K562 (cell line): ENCODE data around the gene KDM4C. TPM values are rescaled to one million over a fixed set of nuclear protein-coding genes. Genes with fewer than 3 reads are reported as not detected.

Experiments
- ATAC-seq: fragments of 200-7000 bp; cut with Tn5 transposase; 3 replicates; pipeline ENCODE4 v1.9.1; 2020; ENCODE audit warnings: moderate library complexity
- BruUV-seq: library from RNA; stranded (reverse); fragments of 400-500 nt; replicated peaks from 2 replicates; lab custom pipeline; 2021; lab: Mats Ljungman, UMichigan
- CTCF ChIA-PET: fragments of 300-600 bp; formaldehyde crosslinking; extraction: SDS; loops from one replicate; lab custom pipeline; 2021; ENCODE audit warnings: low intra/inter-chr PET ratio; lab: Yijun Ruan, JAX
- POLR2A ChIA-PET: fragments of 300-600, 350-650 bp; sonication (Branson Sonifier 250); formaldehyde crosslinking; extraction: SDS; loops from one replicate; lab custom pipeline; 2021; ENCODE audit warnings: antibody characterized with exemption, inconsistent platforms; lab: Yijun Ruan, JAX
- DNase-seq, 4 experiments: peaks; one replicate each; pipeline versions ENCODE4 v3.0.0 to v3.0.0-alpha.2; 2011 to 2018; ENCODE audit warnings: low spot score in 3 of 4, mixed read lengths in 3 of 4; ENCODE audit errors: extremely low read depth in 1 of 4
- FAIRE-seq: peaks from 2 replicates; lab custom pipeline; 2011; peaks lifted over from hg19 to GRCh38; lab: Jason Lieb, UNC
- H2AFZ ChIP-seq: 2 replicates; pipeline ENCODE4 v1.6.0; 2011; ENCODE audit warnings: low read depth, low read length, control low read depth, inconsistent platforms
- H3K27ac ChIP-seq: fragments of 200-600 bp; 3 replicates; pipeline ENCODE4 v1.8.0; 2011; ENCODE audit warnings: low read depth, mild to moderate bottlenecking, control low read depth, inconsistent platforms, low read length, moderate library complexity, mixed read lengths; ENCODE audit errors: extremely low read depth
- H3K27me3 ChIP-seq, 2 experiments: fragments of 300-600 bp in 1 of 2; 2 replicates in 1 of 2; 3 replicates in 1 of 2; pipeline versions ENCODE4 v1.6.0 to v1.8.0; 2011; ENCODE audit warnings: inconsistent platforms in 2 of 2, low read length in 2 of 2, mild to moderate bottlenecking in 1 of 2, mixed read lengths in 1 of 2, moderate library complexity in 1 of 2; ENCODE audit not compliant: control insufficient read depth in 2 of 2, insufficient read depth in 2 of 2
- H3K36me3 ChIP-seq: fragments of 300-600 bp; 3 replicates; pipeline ENCODE4 v1.8.0; 2011; ENCODE audit warnings: mild to moderate bottlenecking, low read length, inconsistent platforms; ENCODE audit not compliant: control insufficient read depth, insufficient read depth
- H3K4me1 ChIP-seq, 2 experiments: fragments of 200-600 bp in 1 of 2; replicated peaks in 1 of 2; 2 replicates in 1 of 2; 3 replicates in 1 of 2; pipeline versions ENCODE4 v1.5.1 to v1.8.0; 2011; ENCODE audit warnings: inconsistent platforms in 2 of 2, low read length in 2 of 2, mild to moderate bottlenecking in 1 of 2, mixed read lengths in 1 of 2, moderate library complexity in 1 of 2; ENCODE audit not compliant: control insufficient read depth in 2 of 2, insufficient read depth in 2 of 2
- H3K4me2 ChIP-seq: 2 replicates; pipeline ENCODE4 v1.6.1; 2011; ENCODE audit warnings: low read length, control low read depth, inconsistent platforms, mixed read lengths; ENCODE audit not compliant: insufficient read depth
- H3K4me3 ChIP-seq: fragments of 200-600 bp; sonication (generic), shearing (Covaris generic); 2 replicates; pipeline ENCODE4 v1.5.1; 2016; ENCODE audit warnings: control low read depth, inconsistent platforms
- H3K79me2 ChIP-seq: fragments of 200-600 bp; 3 replicates; pipeline ENCODE4 v1.8.0; 2011; ENCODE audit warnings: low read length, inconsistent platforms; ENCODE audit not compliant: control insufficient read depth, insufficient read depth
- H3K9ac ChIP-seq, 2 experiments: 2 replicates each; pipeline versions ENCODE4 v1.6.0 to v1.6.1; 2011; ENCODE audit warnings: low read depth in 2 of 2, low read length in 2 of 2, control low read depth in 1 of 2, inconsistent platforms in 1 of 2, mild to moderate bottlenecking in 1 of 2, mixed read lengths in 1 of 2; ENCODE audit not compliant: insufficient read depth in 1 of 2
- H3K9me1 ChIP-seq: one replicate; pipeline ENCODE4 v1.6.0; 2011; ENCODE audit warnings: inconsistent platforms, mild to moderate bottlenecking, low read length, moderate library complexity; ENCODE audit not compliant: control insufficient read depth, insufficient read depth
- H3K9me3 ChIP-seq: replicated peaks from 2 replicates; pipeline ENCODE4 v1.5.1; 2011; ENCODE audit warnings: low read depth, low read length, inconsistent platforms; ENCODE audit not compliant: control insufficient read depth, insufficient read depth
- H4K20me1 ChIP-seq: replicated peaks from 2 replicates; pipeline ENCODE4 v1.6.1; 2011; ENCODE audit warnings: low read length, inconsistent platforms, mixed read lengths; ENCODE audit not compliant: control insufficient read depth, insufficient read depth
- CREM ChIP-seq: IDR thresholded peaks from 2 replicates; pipeline ENCODE4 v1.6.1; 2014; ENCODE audit warnings: antibody characterized with exemption, low read depth
- NFE2 ChIP-seq: IDR thresholded peaks from 2 replicates; pipeline ENCODE4 v1.6.1; 2014; ENCODE audit warnings: antibody characterized with exemption, low read depth
- POLR2G ChIP-seq: fragments of 200-400 bp; formaldehyde crosslinking; IDR thresholded peaks from 2 replicates; pipeline ENCODE4 v1.6.1; 2017; ENCODE audit warnings: low read depth, mild to moderate bottlenecking, antibody characterized with exemption, low read length, moderate library complexity
- RBM14 ChIP-seq: fragments of 200-400 bp; formaldehyde crosslinking; IDR thresholded peaks from 2 replicates; pipeline ENCODE4 v1.6.1; 2018; ENCODE audit warnings: low read depth, mild to moderate bottlenecking, low read length, moderate library complexity, borderline replicate concordance; ENCODE audit not compliant: insufficient read depth
- ZBTB43 ChIP-seq: sonication (generic); formaldehyde crosslinking; IDR thresholded peaks from 2 replicates; pipeline ENCODE4 v1.8.0; 2023; ENCODE audit warnings: mild to moderate bottlenecking, missing genetic modification reagents
- ZNF253 ChIP-seq: fragments of 250-450 bp; sonication (Bioruptor Pico); conservative IDR thresholded peaks from 2 replicates; pipeline ENCODE4 v1.6.1; 2021; ENCODE audit warnings: mild to moderate bottlenecking
- ZNF280A ChIP-seq: fragments of 450-650 bp; IDR thresholded peaks from 2 replicates; pipeline ENCODE4 v1.6.1; 2018; ENCODE audit warnings: mild to moderate bottlenecking, low read depth; ENCODE audit not compliant: partially characterized antibody
- ZNF3 ChIP-seq: fragments of 250-450 bp; sonication (Bioruptor Pico); IDR thresholded peaks from 2 replicates; pipeline ENCODE4 v1.5.0; 2021; ENCODE audit warnings: mild to moderate bottlenecking, moderate library complexity
- ZNF398 ChIP-seq: fragments of 250-450 bp; sonication (Bioruptor Pico); IDR thresholded peaks from 2 replicates; pipeline ENCODE4 v1.8.0; 2021; ENCODE audit warnings: moderate library complexity, mild to moderate bottlenecking, inconsistent platforms
- ZNF583 ChIP-seq: fragments of 250-450 bp; sonication (Bioruptor Pico); IDR thresholded peaks from 2 replicates; pipeline ENCODE4 v1.4.0; 2020
- WGBS: fragments of 100-300 bp; shearing (Covaris generic); methylation state at CpG from one replicate; pipeline ENCODE4 v1.1.6; 2016; ENCODE audit warnings: low coverage, mixed read lengths; ENCODE audit not compliant: insufficient coverage; ENCODE audit errors: missing lambda C conversion rate; 5-methylcytosine and 5-hydroxymethylcytosine counted together
- in situ Hi-C: fragments of 300-500 bp; cut with MboI; formaldehyde crosslinking; loops from 4 replicates; pipeline ENCODE4 v1.15.0; 2018; ENCODE audit warnings: inconsistent platforms, mixed read lengths
- intact Hi-C: fragments of 100-400 bp; cut with micrococcal nuclease; formaldehyde crosslinking; loops from 2 replicates; pipeline ENCODE4 v1.14.2; 2022
- polyA plus RNA-seq, 8 experiments: library from polyadenylated mRNA; depleted of rRNA in 4 of 8; stranded (reverse) in 5 of 8; unstranded in 3 of 8; fragments of >200 nt; fragmentation: Nextera tagmentation in 2 of 8; fragmentation: Illumina TruSeq in 1 of 8; extraction: Ambion mirVana in 2 of 8; extraction: Trizol in 1 of 8; gene quantifications; 2 replicates each; pipeline versions ENCODE4 v1.2.1 to v1.2.3, GENCODE V29; 2011 to 2014; ENCODE audit warnings: inconsistent platforms in 1 of 8, missing spikeins in 1 of 8
- total RNA-seq, 7 experiments: library from RNA; depleted of rRNA in 6 of 7; stranded (reverse); fragments of >200 nt in 6 of 7; fragmentation: Illumina TruSeq in 2 of 7; extraction: Trizol in 2 of 7; gene quantifications; 2 replicates each; pipeline versions ENCODE4 v1.2.1 to v1.2.3, GENCODE V29; 2011 to 2021; ENCODE audit warnings: low replicate concordance in 1 of 7

The KDM4C gene
- total and polyA plus RNA-seq, 9 of the 15 experiments (the other 6 are each of a cell fraction or from before 2014, with no cell fraction given): 5.4 to 17.0 (median 12.6) TPM

- no TSS peak for BruUV-seq
- no peak for FAIRE-seq
Measured at GRCh38 chr9:6855860-6856259, 98.1 kb downstream of the KDM4C start.

GRCh38 chr9:6864102-6864501 lies 106.3 kb downstream of the KDM4C start:
- no peaks in the 10 kb centered on the region for H3K27me3 ChIP-seq
- DNase-seq (no peak), FAIRE-seq (no peak), ATAC-seq (no peak)
- no peaks in the 10 kb centered on the region for H3K79me2 ChIP-seq
- no TSS peak for BruUV-seq
- 71% methylated on average over 1 of the region's 1 CpG for WGBS
- H2AFZ ChIP-seq: no peak overlapping the region
- intact Hi-C loops (no loop called here), in situ Hi-C loops (no loop called here)
- no peaks in the 10 kb centered on the region for H3K4me1 ChIP-seq
- H3K4me2 ChIP-seq: no peak overlapping the region
- no peak overlapping the region for H3K4me3 ChIP-seq
- ChIA-PET CTCF (no interaction called here), POLR2A (no interaction called here)
- no peak overlapping the region for H3K9ac ChIP-seq
- no peak overlapping the region for H3K27ac ChIP-seq
- H3K9me1 ChIP-seq: no peaks in the 10 kb centered on the region
- no peaks in the 10 kb centered on the region for H3K9me3 ChIP-seq
- H4K20me1 ChIP-seq: no peaks in the 10 kb centered on the region
- H3K36me3 ChIP-seq: no peaks in the 10 kb centered on the region
- no peak for TF ChIP-seq ZNF280A
- no peak for TF ChIP-seq RBM14
- no peak for TF ChIP-seq ZNF3 (CRISPR knock-in tag)
- no peak for TF ChIP-seq ZNF583 (CRISPR knock-in tag)
- TF ChIP-seq ZNF398 (CRISPR knock-in tag): no peak
- no peak for TF ChIP-seq ZNF253 (CRISPR knock-in tag)
- no peak for TF ChIP-seq POLR2G
- no peak for TF ChIP-seq CREM

More at GRCh38 chr9:6855860-6856259, 98.1 kb downstream of the KDM4C start:
- Histone ChIP-seq H3K9me1 (no peaks in the 10 kb centered on the region), H3K27ac (no peak overlapping the region), H3K36me3 (no peaks in the 10 kb centered on the region), H3K4me2 (no peak overlapping the region)
- in situ Hi-C loops (no loop called here), intact Hi-C loops (no loop called here)
- 66% methylated on average over 3 of the region's 3 CpGs for WGBS
- TF ChIP-seq NFE2: no peak
- TF ChIP-seq ZBTB43 (CRISPR knock-in tag): no peak
- TF ChIP-seq, all 486 proteins: peak for 0
- Histone ChIP-seq H3K9ac (no peak overlapping the region), H3K9me3 (no peaks in the 10 kb centered on the region), H3K4me3 (no peak overlapping the region), H4K20me1 (no peaks in the 10 kb centered on the region), H3K27me3 (no peaks in the 10 kb centered on the region), H3K79me2 (no peaks in the 10 kb centered on the region), H3K4me1 (no peaks in the 10 kb centered on the region), H2AFZ (no peak overlapping the region)
- CTCF ChIA-PET: no interaction called here
- ATAC-seq (no peak), DNase-seq (no peak)
- POLR2A ChIA-PET: interaction anchor here (0.7 kb wide), 1 partner anchor 441 kb away, joined by 3 read pairs; no protein-coding TSS in a partner anchor
